Brain microvascular endothelial cell (primary cell): Measurements from ENCODE around the gene IKZF2.

ENCODE experiments used
- DNase-seq: peaks from one replicate; pipeline ENCODE4 v3.0.0-alpha.2; 2020
- H3K27ac ChIP-seq: fragments of 250-450 bp; sonication (Bioruptor Pico); 2 replicates; pipeline ENCODE4 v1.5.1; 2020; ENCODE audit warnings: mild to moderate bottlenecking, moderate library complexity
- H3K27me3 ChIP-seq: fragments of 250-450 bp; sonication (Bioruptor Pico); replicated peaks from 2 replicates; pipeline ENCODE4 v1.5.1; 2020; ENCODE audit warnings: mild to moderate bottlenecking
- H3K36me3 ChIP-seq: fragments of 250-450 bp; sonication (Bioruptor Pico); replicated peaks from 2 replicates; pipeline ENCODE4 v1.5.1; 2020; ENCODE audit warnings: mild to moderate bottlenecking
- H3K4me3 ChIP-seq: 2 replicates; pipeline ENCODE4 v1.5.1; 2011; ENCODE audit warnings: low read depth, mild to moderate bottlenecking, control low read depth, low read length, moderate library complexity
- CTCF ChIP-seq: IDR thresholded peaks from 2 replicates; pipeline ENCODE4 v1.5.1; 2011; ENCODE audit warnings: low read depth, mild to moderate bottlenecking, moderate library complexity, low read length, control low read depth, inconsistent platforms; ENCODE audit errors: missing control alignments
- in situ Hi-C: cut with HindIII; loops from 2 replicates; pipeline ENCODE4 v1.10.0; 2017; ENCODE audit warnings: low sequenced_read_pairs, low pct_ligation_motif_present

IKZF2 gene

GRCh38 chr2:213016984-213017351 lies 134.4 kb downstream of the IKZF2 start:
- H3K27me3 ChIP-seq = no peaks in the 10 kb centered on the region
- DNase-seq = peak; percentile 42
- H3K36me3 ChIP-seq = peaks cover 2% of the 10 kb centered on the region
- TF ChIP-seq CTCF = no peak
- no peak overlapping the region for H3K27ac ChIP-seq
- H3K4me3 ChIP-seq = no peak overlapping the region
- in situ Hi-C loops = no loop called here

GRCh38 chr2:213016166-213016983 lies 135.0 kb downstream of the IKZF2 start:
- H3K36me3 ChIP-seq = peaks cover 2% of the 10 kb centered on the region
- no peak overlapping the region for H3K27ac ChIP-seq
- no peak for DNase-seq
- no peaks in the 10 kb centered on the region for H3K27me3 ChIP-seq
- TF ChIP-seq CTCF = no peak
- H3K4me3 ChIP-seq = no peak overlapping the region
- in situ Hi-C loops = no loop called here

- H3K27me3 ChIP-seq = no peaks in the 10 kb centered on the region
- TF ChIP-seq CTCF = no peak
- H3K27ac ChIP-seq = no peak overlapping the region
- peaks cover 2% of the 10 kb centered on the region for H3K36me3 ChIP-seq
- no peak for DNase-seq
- in situ Hi-C loops = no loop called here
- H3K4me3 ChIP-seq = no peak overlapping the region
Measured at GRCh38 chr2:213015387-213016165, 135.8 kb downstream of the IKZF2 start.

- no peaks in the 10 kb centered on the region for H3K27me3 ChIP-seq
- no peak overlapping the region for H3K4me3 ChIP-seq
- TF ChIP-seq CTCF = no peak
- H3K27ac ChIP-seq = no peak overlapping the region
- no peak for DNase-seq
- in situ Hi-C loops = no loop called here
- peaks cover 2% of the 10 kb centered on the region for H3K36me3 ChIP-seq
Measured at GRCh38 chr2:213013979-213014378, 137.4 kb downstream of the IKZF2 start.

DNA sequence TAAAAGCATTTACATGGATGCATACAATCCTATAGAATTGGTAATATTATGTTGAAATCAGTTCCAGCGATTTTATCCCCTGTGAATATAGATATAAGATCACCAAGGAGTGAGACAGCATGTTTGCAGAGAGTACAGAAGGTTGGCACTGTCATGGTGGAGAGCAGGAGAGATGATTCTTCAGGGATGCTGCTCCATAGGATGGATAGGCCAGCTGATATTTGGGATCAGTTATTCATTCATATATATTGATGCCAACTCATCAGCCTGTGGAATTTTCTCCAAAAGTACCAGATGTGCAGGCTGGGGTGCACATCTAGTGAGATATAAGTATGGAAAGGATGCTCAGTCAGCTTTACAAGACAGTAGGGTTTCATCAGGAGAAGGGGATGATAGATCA lies 139.9 kb downstream of the IKZF2 start:
- Histone ChIP-seq H3K27ac (no peak overlapping the region), H3K36me3 (peaks cover 9% of the 10 kb centered on the region), H3K4me3 (no peak overlapping the region), H3K27me3 (no peaks in the 10 kb centered on the region)
- no peak for TF ChIP-seq CTCF
- no peak for DNase-seq
- in situ Hi-C loops = no loop called here
